WTC11 (cell line): ENCODE data around the gene SGSH.

Experiments used
- CTCF ChIP-seq: fragments of 200-600 bp; IDR thresholded peaks from 2 replicates; pipeline ENCODE4 v1.8.0; 2022; ENCODE audit warnings: antibody characterized with exemption
- ZNF317 ChIP-seq: sonication (generic); formaldehyde crosslinking; IDR thresholded peaks from 2 replicates; pipeline ENCODE4 v1.8.1; 2023; ENCODE audit warnings: low read depth, mild to moderate bottlenecking, moderate library complexity, missing genetic modification reagents, borderline replicate concordance

- TF ChIP-seq CTCF, result no peak
- no peak for TF ChIP-seq ZNF317
Measured at GRCh38 chr17:80169784-80170500, 50.2 kb downstream of the SGSH start, which contains the start of gene CARD14.
